Sigmoid colon (tissue), 7 donors: Measurements from ENCODE around the gene TSC22D4. TPM values are rescaled to one million over a fixed set of nuclear protein-coding genes. Genes with fewer than 3 reads are reported as not detected.

ENCODE experiments used
- DNase-seq: peaks from one replicate; pipeline ENCODE4 v3.0.0-alpha.2; 2019
- H3K27ac ChIP-seq, 4 donors: fragments of 200-600 bp; sonication (generic); one replicate each; pipeline ENCODE4 v1.5.1; 2016 to 2019; ENCODE audit warnings: mild to moderate bottlenecking in 1 of 4
- H3K27me3 ChIP-seq, 3 donors: fragments of 200-600 bp; sonication (generic); one replicate each; pipeline ENCODE4 v1.5.1; 2019; ENCODE audit warnings: mild to moderate bottlenecking in 1 of 3
- H3K36me3 ChIP-seq, 4 donors: fragments of 200-600 bp; sonication (generic); one replicate each; pipeline ENCODE4 v1.5.1; 2016 to 2019
- H3K4me1 ChIP-seq, 4 donors: fragments of 200-600 bp; sonication (generic); one replicate each; pipeline ENCODE4 v1.5.1; 2017 to 2019
- H3K4me3 ChIP-seq, 4 donors: fragments of 200-600 bp; sonication (generic); one replicate each; pipeline ENCODE4 v1.5.1; 2017 to 2019; ENCODE audit warnings: mild to moderate bottlenecking in 2 of 4, moderate library complexity in 1 of 4
- H3K9me3 ChIP-seq, 4 donors: fragments of 200-600 bp in 3 of 4; sonication (generic) in 3 of 4; one replicate each; pipeline versions ENCODE4 v1.5.1 to v1.6.1; 2013 to 2019
- EP300 ChIP-seq, 4 donors: sonication (generic); formaldehyde crosslinking; IDR thresholded peaks; one replicate each; pipeline ENCODE4 v1.6.1; 2017; ENCODE audit warnings: antibody characterized with exemption in 4 of 4
- POLR2A ChIP-seq, 2 donors: fragments of 450-650 bp; IDR thresholded peaks; one replicate each; pipeline ENCODE4 v1.6.1; 2016; ENCODE audit warnings: antibody characterized with exemption in 2 of 2, mild to moderate bottlenecking in 2 of 2, moderate library complexity in 2 of 2
- POLR2AphosphoS5 ChIP-seq, 4 donors: sonication (generic); formaldehyde crosslinking; IDR thresholded peaks; one replicate each; pipeline ENCODE4 v1.6.1; 2017; ENCODE audit warnings: antibody characterized with exemption in 4 of 4
- WGBS, 2 donors: extraction: QIAGEN DNeasy Blood & Tissue Kit; methylation state at CpG; one replicate each; pipeline ENCODE4 v1.1.7; 2013; 5-methylcytosine and 5-hydroxymethylcytosine counted together
- intact Hi-C: fragments of 100-400 bp; cut with DNase I; formaldehyde crosslinking; loops from one replicate; pipeline ENCODE4 v1.15.1; 2023
- polyA plus RNA-seq, 3 donors: library from polyadenylated mRNA; stranded (reverse); fragments of 200-250 nt; gene quantifications; one replicate each; pipeline ENCODE4 v1.2.3, GENCODE V29; 2013
- total RNA-seq, 4 donors: library from RNA; depleted of rRNA; stranded (reverse); fragments of >200 nt; gene quantifications; one replicate each; pipeline ENCODE4 v1.1.0, GENCODE V29; 2016
- TF ChIP-seq, protein P1 (sequence below), 4 experiments: fragments of 450-650 bp in 3 of 4; fragments of 200-600 bp in 1 of 4; IDR thresholded peaks; one replicate each; pipeline ENCODE4 v1.5.1; 2016 to 2019; ENCODE audit warnings: antibody characterized with exemption in 4 of 4, mild to moderate bottlenecking in 3 of 4, moderate library complexity in 2 of 4
- donor health status: healthy with polysubstance abuse.
- donor health status: Bipolar disorder and iron deficiency.
- donor health status: healthy.

The TSC22D4 gene
- total and polyA plus RNA-seq, 7 donors: 24.4 to 53.5 (median 31.6) TPM

DNA sequence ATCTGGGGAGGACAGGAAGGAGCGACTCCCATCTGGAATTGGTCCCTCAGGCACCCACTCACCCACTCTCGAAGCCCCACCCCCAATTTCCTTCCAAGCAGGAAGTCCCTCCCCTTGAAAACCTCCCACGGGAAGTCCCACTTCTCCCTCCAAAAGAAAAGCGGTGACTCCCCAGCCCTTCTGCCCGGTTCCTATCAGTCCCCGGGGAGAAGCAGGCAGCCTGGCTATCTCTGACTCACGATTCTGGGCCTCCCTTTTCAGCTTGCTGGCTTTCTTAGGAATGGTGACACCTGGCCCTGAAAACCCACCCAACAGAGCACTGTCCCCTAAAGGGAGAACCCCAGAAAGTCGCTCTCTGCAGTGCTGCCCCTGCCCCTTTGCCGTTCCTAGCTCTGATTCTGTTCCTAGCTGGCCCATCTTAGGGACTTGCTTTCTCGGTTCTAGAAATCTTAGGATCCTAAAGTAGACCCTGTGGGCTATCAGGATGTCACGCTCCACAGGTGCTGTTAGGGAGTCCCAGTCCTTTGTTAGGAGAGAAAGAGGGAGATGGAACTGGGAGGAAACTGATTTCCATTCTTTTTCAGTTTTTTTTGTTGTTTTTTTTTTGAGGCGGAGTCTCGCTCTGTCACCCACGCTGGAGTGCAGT, 6.0 kb downstream of the TSC22D4 start:
- no peak overlapping the region for H3K4me3 ChIP-seq
- DNase-seq: no peak
- TF ChIP-seq POLR2A (IDR thresholded peaks at IDR 0.05) (no peak), EP300 (IDR thresholded peaks at IDR 0.05) (no peak), POLR2AphosphoS5 (IDR thresholded peaks at IDR 0.05) (no peak)
- TF ChIP-seq, protein P1, sequence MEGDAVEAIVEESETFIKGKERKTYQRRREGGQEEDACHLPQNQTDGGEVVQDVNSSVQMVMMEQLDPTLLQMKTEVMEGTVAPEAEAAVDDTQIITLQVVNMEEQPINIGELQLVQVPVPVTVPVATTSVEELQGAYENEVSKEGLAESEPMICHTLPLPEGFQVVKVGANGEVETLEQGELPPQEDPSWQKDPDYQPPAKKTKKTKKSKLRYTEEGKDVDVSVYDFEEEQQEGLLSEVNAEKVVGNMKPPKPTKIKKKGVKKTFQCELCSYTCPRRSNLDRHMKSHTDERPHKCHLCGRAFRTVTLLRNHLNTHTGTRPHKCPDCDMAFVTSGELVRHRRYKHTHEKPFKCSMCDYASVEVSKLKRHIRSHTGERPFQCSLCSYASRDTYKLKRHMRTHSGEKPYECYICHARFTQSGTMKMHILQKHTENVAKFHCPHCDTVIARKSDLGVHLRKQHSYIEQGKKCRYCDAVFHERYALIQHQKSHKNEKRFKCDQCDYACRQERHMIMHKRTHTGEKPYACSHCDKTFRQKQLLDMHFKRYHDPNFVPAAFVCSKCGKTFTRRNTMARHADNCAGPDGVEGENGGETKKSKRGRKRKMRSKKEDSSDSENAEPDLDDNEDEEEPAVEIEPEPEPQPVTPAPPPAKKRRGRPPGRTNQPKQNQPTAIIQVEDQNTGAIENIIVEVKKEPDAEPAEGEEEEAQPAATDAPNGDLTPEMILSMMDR (IDR thresholded peaks at IDR 0.05): no peak
- WGBS, 2 donors: 53 to 66% methylated on average over 14 of the region's 14 CpGs
- intact Hi-C loops: loop anchor here (10.0 kb wide), 1 partner anchor 392 kb away; the partner anchor contains the start of gene TRIP6
- no peaks in the 10 kb centered on the region for H3K27me3 ChIP-seq
- H3K36me3 ChIP-seq: peaks cover 6 to 57% (median 24%) of the 10 kb centered on the region in 4 donors
- H3K4me1 ChIP-seq: peaks cover 0 to 85% (median 76%) of the 10 kb centered on the region in 4 donors
- H3K27ac ChIP-seq: peak overlapping the region; percentile 62 to 96 (median 94)
- H3K9me3 ChIP-seq: no peaks in the 10 kb centered on the region

DNA sequence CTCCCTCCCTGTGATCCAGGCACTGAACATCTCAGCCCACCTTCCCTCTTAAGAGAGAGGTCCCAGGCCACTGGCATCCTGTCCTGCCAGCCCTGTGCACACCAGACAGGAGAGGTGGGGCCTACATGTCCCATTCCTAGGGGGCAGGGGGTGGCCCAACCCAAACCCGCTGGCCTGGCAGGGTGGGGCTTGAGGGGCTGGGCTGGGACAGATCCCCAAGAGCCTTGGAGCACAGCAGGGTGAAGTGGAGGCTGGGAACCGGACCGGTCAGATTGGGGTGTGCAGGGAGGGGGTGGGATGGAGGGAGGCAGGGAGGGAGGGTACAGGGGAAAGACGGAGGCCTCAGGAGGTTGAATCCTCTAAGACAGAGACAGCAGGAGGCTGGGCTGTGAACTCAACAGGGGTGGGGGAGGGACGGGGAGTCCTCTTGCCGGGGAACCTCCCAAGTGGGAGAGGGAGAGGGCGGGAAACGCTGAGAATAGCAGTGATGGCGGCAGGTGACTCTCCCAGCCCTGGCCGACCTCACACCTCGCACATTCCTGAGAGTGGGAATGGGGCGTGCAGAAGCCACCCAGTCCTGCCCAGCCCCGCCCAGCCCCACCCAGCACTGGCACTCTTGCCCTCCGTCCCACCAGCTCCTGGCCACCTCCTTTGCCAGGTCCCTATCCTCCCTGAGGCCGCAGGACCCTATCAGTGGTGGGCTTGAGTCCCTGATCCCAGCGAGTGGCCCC, 6.7 kb downstream of the TSC22D4 start:
- H3K36me3 ChIP-seq: peaks cover 6 to 63% (median 27%) of the 10 kb centered on the region in 4 donors
- TF ChIP-seq POLR2A (IDR thresholded peaks at IDR 0.05) (no peak), POLR2AphosphoS5 (IDR thresholded peaks at IDR 0.05) (no peak), EP300 (IDR thresholded peaks at IDR 0.05) (no peak)
- TF ChIP-seq, protein P1 (IDR thresholded peaks at IDR 0.05): no peak
- H3K27me3 ChIP-seq: no peaks in the 10 kb centered on the region
- H3K9me3 ChIP-seq: no peaks in the 10 kb centered on the region
- H3K4me1 ChIP-seq: peaks cover 0 to 87% (median 75%) of the 10 kb centered on the region in 4 donors
- peak overlapping the region; percentile 62 to 96 (median 94) for H3K27ac ChIP-seq
- no peak overlapping the region for H3K4me3 ChIP-seq
- intact Hi-C loops: loop anchor here (10.0 kb wide), 1 partner anchor 393 kb away; the partner anchor contains the start of gene TRIP6
- 32 to 69% methylated on average over 16 of the region's 16 CpGs for WGBS, 2 donors
- DNase-seq: no peak

DNA sequence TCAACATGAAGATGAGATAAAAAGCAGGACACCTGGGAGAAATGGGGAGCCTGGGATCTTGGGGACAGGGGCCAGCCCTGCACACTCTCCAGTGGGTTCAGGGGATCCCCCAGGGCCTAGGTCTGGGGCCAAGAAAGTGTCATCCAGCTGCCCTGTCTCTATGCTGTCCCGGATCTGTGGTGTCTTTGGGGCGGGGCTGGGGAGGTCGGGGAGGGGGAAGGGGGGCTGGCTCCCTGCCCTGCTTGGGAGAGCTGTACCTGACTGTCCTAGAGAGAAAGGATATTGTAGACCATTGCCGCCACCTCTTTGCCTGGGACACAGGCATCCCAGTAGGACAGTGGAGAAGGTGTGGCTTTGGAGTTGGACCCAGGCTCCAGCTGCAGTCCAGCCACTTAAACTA, 8.0 kb downstream of the TSC22D4 start:
- no peaks in the 10 kb centered on the region for H3K27me3 ChIP-seq
- no peaks in the 10 kb centered on the region for H3K9me3 ChIP-seq
- peaks cover 6 to 71% (median 30%) of the 10 kb centered on the region in 4 donors for H3K36me3 ChIP-seq
- no peak for DNase-seq
- WGBS, 2 donors: 44 to 69% methylated on average over 4 of the region's 4 CpGs
- H3K4me1 ChIP-seq: peaks cover 0 to 87% (median 74%) of the 10 kb centered on the region in 4 donors
- no peak overlapping the region for H3K4me3 ChIP-seq
- H3K27ac ChIP-seq: peak overlapping the region in 2 of 4 donors; percentile 2 to 64
- TF ChIP-seq, protein P1 (IDR thresholded peaks at IDR 0.05): no peak
- TF ChIP-seq POLR2A (IDR thresholded peaks at IDR 0.05): no peak
- TF ChIP-seq EP300 (IDR thresholded peaks at IDR 0.05): no peak
- TF ChIP-seq POLR2AphosphoS5 (IDR thresholded peaks at IDR 0.05): no peak
- intact Hi-C loops: loop anchor here (10.0 kb wide), 1 partner anchor 394 kb away; the partner anchor contains the start of gene TRIP6

DNA sequence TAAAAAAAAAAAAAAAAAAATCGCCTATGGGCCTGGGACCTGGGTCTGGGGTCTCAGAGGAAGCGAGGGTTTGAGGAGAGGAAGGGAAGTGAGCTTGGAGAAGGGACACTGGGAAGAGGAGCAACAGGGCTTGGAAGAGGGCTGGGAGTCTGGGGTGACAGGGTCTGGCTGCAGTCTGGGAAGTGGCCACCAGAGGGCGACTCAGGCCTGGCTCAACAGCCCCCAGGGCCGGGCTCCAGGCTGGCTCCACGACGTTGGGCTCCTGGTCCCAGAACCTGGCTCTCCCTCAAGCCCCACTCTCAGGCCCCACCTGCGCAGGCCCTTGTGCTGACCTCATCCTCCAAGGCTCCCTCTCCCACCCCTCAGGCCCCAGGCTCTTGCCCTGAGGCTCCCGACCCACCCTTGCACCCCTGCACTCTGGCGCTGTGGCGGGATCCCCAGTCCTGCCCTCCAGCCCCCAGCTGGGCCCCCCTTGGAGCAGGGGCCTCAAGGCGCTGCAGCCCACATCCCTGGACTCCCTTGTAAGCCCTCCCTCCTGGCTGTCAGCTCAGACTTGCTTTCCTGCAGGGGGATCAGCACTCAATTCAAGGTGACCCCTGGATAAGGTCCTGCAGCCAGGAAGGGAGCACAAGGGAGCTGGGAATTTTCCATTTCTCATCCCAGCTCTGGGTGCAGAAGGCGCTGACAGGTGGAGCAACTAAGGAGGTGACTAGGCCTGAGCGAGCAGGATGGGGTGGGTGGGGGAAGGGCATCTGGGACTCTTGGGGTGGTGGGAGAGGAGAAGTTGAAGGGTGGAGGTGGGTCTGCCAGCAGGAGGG, 9.6 kb downstream of the TSC22D4 start:
- H3K27me3 ChIP-seq: no peaks in the 10 kb centered on the region
- peaks cover 6 to 66% (median 27%) of the 10 kb centered on the region in 4 donors for H3K36me3 ChIP-seq
- no peak overlapping the region for H3K4me3 ChIP-seq
- WGBS, 2 donors: 26 to 32% methylated on average over 13 of the region's 13 CpGs
- peaks cover 0 to 83% (median 69%) of the 10 kb centered on the region in 4 donors for H3K4me1 ChIP-seq
- intact Hi-C loops: loop anchor here (1.0 to 10.0 kb wide), 5 partner anchors 14 to 395 kb away; partner anchors contain the start of genes GIGYF1, NYAP1 and TRIP6
- peak; percentile 94 for DNase-seq
- H3K9me3 ChIP-seq: no peaks in the 10 kb centered on the region
- TF ChIP-seq POLR2AphosphoS5 (IDR thresholded peaks at IDR 0.05): peak in 2 of 4 donors; percentile 32 to 38
- TF ChIP-seq, protein P1 (IDR thresholded peaks at IDR 0.05): peak; percentile 87 to 98 (median 95)
- TF ChIP-seq EP300 (IDR thresholded peaks at IDR 0.05): no peak
- TF ChIP-seq POLR2A (IDR thresholded peaks at IDR 0.05): no peak
- H3K27ac ChIP-seq: peak overlapping the region; percentile 38 to 77 (median 60)
